ENCODE measurements around the gene MPHOSPH6.

MPHOSPH6 gene

DNA sequence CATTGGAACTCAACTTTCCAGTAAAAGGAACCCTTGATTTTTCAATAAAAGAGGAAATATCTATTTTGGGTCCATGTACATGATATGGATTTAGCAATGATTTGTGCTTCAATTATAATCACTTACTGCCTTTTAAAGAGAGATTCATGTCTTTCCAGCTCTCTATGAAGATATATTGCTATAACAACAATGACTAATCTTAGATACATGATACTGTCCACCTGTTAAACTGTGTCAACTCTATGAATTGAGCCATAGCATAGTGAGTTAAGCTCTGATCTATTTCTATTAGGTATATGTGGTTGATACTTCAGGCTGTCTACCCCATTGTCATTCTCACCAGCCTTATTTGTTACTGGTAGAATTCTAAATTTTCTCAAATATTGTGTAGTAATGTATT lies 15.0 kb upstream of the MPHOSPH6 start:
- no peak for DNase-seq (ENCODE audit: extremely low read depth, low read depth)
- H3K4me3 ChIP-seq (replicated peaks; ENCODE audit: low read depth, low read length), result no peak overlapping the region
- TF ChIP-seq CTCF (IDR thresholded peaks at IDR 0.05; ENCODE audit: low read depth, low read length, missing control alignments), result no peak

GRCh38 chr16:82184213-82184612 lies 14.2 kb upstream of the MPHOSPH6 start:
- no peak for DNase-seq (ENCODE audit: extremely low read depth, low read depth)
- no peak for TF ChIP-seq CTCF (IDR thresholded peaks at IDR 0.05; ENCODE audit: low read depth, low read length, missing control alignments)
- H3K4me3 ChIP-seq (replicated peaks; ENCODE audit: low read depth, low read length), result no peak overlapping the region

- H3K4me3 ChIP-seq (replicated peaks; ENCODE audit: low read depth, low read length), result no peak overlapping the region
- no peak for TF ChIP-seq CTCF (IDR thresholded peaks at IDR 0.05; ENCODE audit: low read depth, low read length, missing control alignments)
- DNase-seq (ENCODE audit: extremely low read depth, low read depth), result no peak
Observed at GRCh38 chr16:82183004-82183397, 13.0 kb upstream of the MPHOSPH6 start.

GRCh38 chr16:82182266-82183003 lies 12.4 kb upstream of the MPHOSPH6 start:
- no peak for TF ChIP-seq CTCF (IDR thresholded peaks at IDR 0.05; ENCODE audit: low read depth, low read length, missing control alignments)
- no peak for DNase-seq (ENCODE audit: extremely low read depth, low read depth)
- no peak overlapping the region for H3K4me3 ChIP-seq (replicated peaks; ENCODE audit: low read depth, low read length)

GRCh38 chr16:82181461-82182185 lies 11.6 kb upstream of the MPHOSPH6 start:
- no peak overlapping the region for H3K4me3 ChIP-seq (replicated peaks; ENCODE audit: low read depth, low read length)
- TF ChIP-seq CTCF (IDR thresholded peaks at IDR 0.05; ENCODE audit: low read depth, low read length, missing control alignments), result no peak
- DNase-seq (ENCODE audit: extremely low read depth, low read depth), result no peak

GRCh38 chr16:82178352-82178751 lies 8.3 kb upstream of the MPHOSPH6 start:
- H3K4me3 ChIP-seq (replicated peaks; ENCODE audit: low read depth, low read length), result no peak overlapping the region
- TF ChIP-seq CTCF (IDR thresholded peaks at IDR 0.05; ENCODE audit: low read depth, low read length, missing control alignments), result no peak
- no peak for DNase-seq (ENCODE audit: extremely low read depth, low read depth)

All from HFF-Myc (cell line).